Measurements from ENCODE around the gene NRG2. TPM values are rescaled to one million over a fixed set of nuclear protein-coding genes. Genes with fewer than 3 reads are reported as not detected.
A peak's percentile ranks its signal among the peaks of the same experiment; 100 is the strongest.

The NRG2 gene
- total RNA-seq, 4 donors from 2014 or later, result 0.66 to 4.9 (median 2.5) TPM

GRCh38 chr5:139911425-139912120 is 131.5 kb downstream of the NRG2 start:
- no peaks in the 10 kb centered on the region for H3K9me3 ChIP-seq
- peaks cover 0 to 72% (median 8%) of the 10 kb centered on the region in 3 donors for H3K4me1 ChIP-seq
- no peak for TF ChIP-seq POLR2A (IDR thresholded peaks at IDR 0.05)
- TF ChIP-seq CTCF (IDR thresholded peaks at IDR 0.05), result no peak
- peak overlapping the region; percentile 14 to 59 (median 32) for H3K27ac ChIP-seq
- H3K36me3 ChIP-seq, result no peaks in the 10 kb centered on the region
- DNase-seq, result no peak
- no peak overlapping the region for H3K4me3 ChIP-seq
- intact Hi-C loops (cut with DNase I), result no loop called here
- H3K27me3 ChIP-seq, result peaks cover 0 to 6% (median 0%) of the 10 kb centered on the region in 4 donors
- 63 to 83% methylated on average over 1 to 4 of the region's 4 CpGs for WGBS, 2 donors

DNA sequence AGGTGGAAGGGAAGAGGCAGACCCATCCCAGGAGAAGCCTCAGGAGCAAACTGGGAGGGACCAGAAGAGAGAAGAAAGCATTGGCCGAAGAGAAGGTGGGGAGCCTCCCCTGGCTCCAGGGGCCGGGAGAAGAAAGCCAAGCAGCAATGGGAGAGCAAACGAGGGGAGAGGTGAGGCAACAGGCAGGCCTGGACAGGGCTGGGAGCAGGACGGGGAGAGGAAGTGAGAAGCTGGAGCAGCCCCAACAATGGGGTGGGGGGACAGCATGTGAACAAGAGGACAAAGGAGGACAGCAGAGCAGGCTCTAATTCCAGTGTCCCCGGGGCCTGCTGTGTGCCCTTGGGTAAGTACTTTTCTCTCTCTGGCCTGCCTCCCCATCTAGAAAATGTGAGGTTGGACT is 132.2 kb downstream of the NRG2 start:
- 48 to 61% methylated on average over 5 of the region's 5 CpGs for WGBS, 2 donors
- TF ChIP-seq POLR2A (IDR thresholded peaks at IDR 0.05), result no peak
- no peak for TF ChIP-seq CTCF (IDR thresholded peaks at IDR 0.05)

GRCh38 chr5:139910036-139910435 is 133.1 kb downstream of the NRG2 start:
- H3K27me3 ChIP-seq, result peaks cover 0 to 15% (median 0%) of the 10 kb centered on the region in 4 donors
- no peak overlapping the region for H3K4me3 ChIP-seq
- DNase-seq, result no peak
- TF ChIP-seq CTCF (IDR thresholded peaks at IDR 0.05) (no peak), POLR2A (IDR thresholded peaks at IDR 0.05) (no peak)
- H3K9me3 ChIP-seq, result no peaks in the 10 kb centered on the region
- H3K27ac ChIP-seq, result peak overlapping the region in 1 of 4 donors; percentile 59
- intact Hi-C loops (cut with DNase I), result no loop called here
- H3K4me1 ChIP-seq, result peaks cover under 1 to 71% (median 12%) of the 10 kb centered on the region in 3 donors
- WGBS, 2 donors, result 61 to 66% methylated on average over 3 of the region's 3 CpGs
- H3K36me3 ChIP-seq, result no peaks in the 10 kb centered on the region

More for the DNA sequence above, 132.2 kb downstream of the NRG2 start:
- no peaks in the 10 kb centered on the region for H3K9me3 ChIP-seq
- H3K4me3 ChIP-seq, result no peak overlapping the region
- H3K27me3 ChIP-seq, result peaks cover 0 to 8% (median 0%) of the 10 kb centered on the region in 4 donors
- peaks cover 0 to 72% (median 8%) of the 10 kb centered on the region in 3 donors for H3K4me1 ChIP-seq
- no peak for DNase-seq
- H3K27ac ChIP-seq, result peak overlapping the region in 3 of 4 donors; percentile 11 to 59 (median 44)
- intact Hi-C loops (cut with DNase I), result no loop called here
- no peaks in the 10 kb centered on the region for H3K36me3 ChIP-seq

DNA sequence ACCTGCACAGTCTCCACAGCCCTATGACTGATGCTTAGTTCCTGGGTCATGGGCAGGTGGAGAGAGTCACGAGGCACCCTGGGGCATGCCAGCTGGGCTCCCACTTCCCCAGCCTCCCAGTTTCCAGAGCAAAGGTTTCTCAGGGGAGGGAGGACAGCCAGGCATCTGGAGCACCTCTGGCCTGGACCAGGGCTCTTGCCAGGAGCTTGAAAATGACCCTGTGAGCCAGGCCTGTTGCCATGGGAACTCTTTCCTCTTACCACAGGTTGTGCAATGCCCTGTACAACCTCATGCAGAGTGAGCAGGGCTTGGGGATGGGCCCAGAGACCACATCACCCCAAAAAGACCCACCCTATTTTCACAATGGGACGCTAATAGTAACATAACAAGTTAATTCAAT is 134.3 kb downstream of the NRG2 start:
- H3K27me3 ChIP-seq, result peaks cover 0 to 24% (median 0%) of the 10 kb centered on the region in 4 donors
- intact Hi-C loops (cut with DNase I), result no loop called here
- TF ChIP-seq POLR2A (IDR thresholded peaks at IDR 0.05), result no peak
- WGBS, 2 donors, result 43 to 47% methylated on average over 1 to 2 of the region's 2 CpGs
- H3K4me1 ChIP-seq, result peaks cover 11 to 72% (median 21%) of the 10 kb centered on the region in 3 donors
- peak overlapping the region in 2 of 4 donors; percentile 3 to 32 for H3K27ac ChIP-seq
- no peak overlapping the region for H3K4me3 ChIP-seq
- no peaks in the 10 kb centered on the region for H3K36me3 ChIP-seq
- no peaks in the 10 kb centered on the region for H3K9me3 ChIP-seq
- no peak for DNase-seq

DNA sequence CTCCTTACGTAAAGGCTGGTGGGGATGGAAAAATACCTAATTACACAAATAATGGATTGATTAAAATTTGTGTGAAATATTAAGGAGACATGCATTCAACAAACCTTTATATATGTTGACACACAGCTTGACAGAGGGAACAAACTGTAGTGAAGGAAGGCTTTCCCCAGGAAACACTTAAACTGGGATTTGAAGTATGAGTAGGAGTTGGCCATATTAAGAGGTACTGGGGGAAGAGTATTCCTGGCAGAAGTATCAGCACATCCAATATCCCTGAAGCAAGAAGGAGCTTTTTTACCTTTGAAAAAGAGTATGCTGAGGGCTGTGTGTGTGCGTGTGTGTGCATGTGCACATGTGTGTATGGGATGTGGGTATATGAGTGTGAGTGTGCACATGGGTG is 136.4 kb downstream of the NRG2 start:
- H3K36me3 ChIP-seq, result no peaks in the 10 kb centered on the region
- intact Hi-C loops (cut with DNase I), result no loop called here
- TF ChIP-seq POLR2A (IDR thresholded peaks at IDR 0.05), result no peak
- TF ChIP-seq CTCF (IDR thresholded peaks at IDR 0.05), result no peak

More for the DNA sequence above, 136.4 kb downstream of the NRG2 start:
- Histone ChIP-seq H3K9me3 (no peaks in the 10 kb centered on the region), H3K4me3 (no peak overlapping the region), H3K27me3 (peaks cover 0 to 45% (median 0%) of the 10 kb centered on the region in 4 donors), H3K4me1 (peaks cover 15 to 65% (median 21%) of the 10 kb centered on the region in 3 donors), H3K27ac (no peak overlapping the region)
- no peak for DNase-seq
- WGBS, 2 donors, result 97 to 100% methylated on average over 2 of the region's 2 CpGs

Data from esophagus squamous epithelium (tissue), 5 donors.